OCI-LY3 (cell line): ENCODE results near the gene TLE6.

Experiments used
- H2AFZ ChIP-seq: fragments of 200-600, 300-600 bp; shearing (Covaris generic); 2 replicates; pipeline ENCODE4 v1.6.0; 2014; ENCODE audit warnings: antibody characterized with exemption, low read depth, low read length
- H3K27ac ChIP-seq: fragments of 200-600, 300-600 bp; sonication (generic); 2 replicates; pipeline ENCODE4 v1.5.1; 2014; ENCODE audit warnings: mild to moderate bottlenecking, low read length, moderate library complexity, mixed read lengths
- H3K27me3 ChIP-seq: fragments of 200-600, 300-600 bp; sonication (generic); 2 replicates; pipeline ENCODE4 v1.6.1; 2014; ENCODE audit warnings: low read depth, low read length, mixed read lengths
- H3K36me3 ChIP-seq: fragments of 200-600, 300-600 bp; sonication (generic); replicated peaks from 2 replicates; pipeline ENCODE3; 2014; ENCODE audit warnings: low read depth, low read length, mixed read lengths
- H3K4me1 ChIP-seq: fragments of 300-600, 200-600 bp; sonication (generic); 2 replicates; pipeline ENCODE4 v1.6.1; 2014; ENCODE audit warnings: low read length, mixed read lengths
- H3K4me2 ChIP-seq: fragments of 200-600, 300-600 bp; sonication (generic); 2 replicates; pipeline ENCODE4 v1.6.1; 2014; ENCODE audit warnings: low read length, mixed read lengths
- H3K4me3 ChIP-seq: fragments of 300-600, 200-600 bp; sonication (generic); 2 replicates; pipeline ENCODE4 v1.5.1; 2014; ENCODE audit warnings: antibody characterized with exemption, mild to moderate bottlenecking, low read length, moderate library complexity
- H3K79me2 ChIP-seq: fragments of 300-600, 200-600 bp; shearing (Covaris generic); 2 replicates; pipeline ENCODE4 v1.6.1; 2014; ENCODE audit warnings: mild to moderate bottlenecking, low read length, mixed read lengths
- H3K9ac ChIP-seq: fragments of 300-600, 200-600 bp; shearing (Covaris generic); 2 replicates; pipeline ENCODE4 v1.6.0; 2014; ENCODE audit warnings: mild to moderate bottlenecking, low read length, moderate library complexity
- H3K9me3 ChIP-seq: fragments of 200-600, 300-600 bp; shearing (Covaris generic); 2 replicates; pipeline ENCODE4 v1.6.1; 2014; ENCODE audit warnings: low read length, mixed read lengths; ENCODE audit not compliant: insufficient read depth
- H4K20me1 ChIP-seq: fragments of 200-600, 300-600 bp; sonication (generic); 2 replicates; pipeline ENCODE4 v1.6.1; 2016; ENCODE audit warnings: low read length, mixed read lengths; ENCODE audit not compliant: insufficient read depth
- CTCF ChIP-seq: fragments of 200-600, 300-600 bp; sonication (generic); IDR thresholded peaks from 2 replicates; pipeline ENCODE4 v1.5.1; 2014; ENCODE audit warnings: antibody characterized with exemption, low read length, low read depth
- EZH2phosphoT487 ChIP-seq: fragments of 200-600 bp; shearing (Covaris generic); IDR thresholded peaks from 2 replicates; pipeline ENCODE4 v1.6.1; 2018; ENCODE audit warnings: antibody characterized with exemption, mixed run types, low read depth

TLE6 gene

GRCh38 chr19:3027981-3028304 lies 50.6 kb downstream of the TLE6 start:
- H3K27me3 ChIP-seq = peaks cover 61% of the 10 kb centered on the region
- TF ChIP-seq EZH2phosphoT487 (no peak), CTCF (no peak)
- H3K4me2 ChIP-seq = no peak overlapping the region

GRCh38 chr19:3028305-3029064 lies 51.1 kb downstream of the TLE6 start:
- Histone ChIP-seq H3K27ac (no peak overlapping the region), H4K20me1 (no peaks in the 10 kb centered on the region), H3K4me3 (peak overlapping the region; percentile 75), H3K4me1 (no peaks in the 10 kb centered on the region), H3K9ac (peak overlapping the region; percentile 51; the same call in 1 of the 2 replicates), H3K9me3 (no peaks in the 10 kb centered on the region), H3K36me3 (no peaks in the 10 kb centered on the region), H3K27me3 (peaks cover 61% of the 10 kb centered on the region), H2AFZ (peak overlapping the region; percentile 64; the same call in 1 of the 2 replicates), H3K79me2 (no peaks in the 10 kb centered on the region), H3K4me2 (peak overlapping the region; percentile 80)
- no peak for TF ChIP-seq EZH2phosphoT487
- TF ChIP-seq CTCF = no peak

More at GRCh38 chr19:3027981-3028304, 50.6 kb downstream of the TLE6 start:
- Histone ChIP-seq H4K20me1 (no peaks in the 10 kb centered on the region), H3K9ac (no peak overlapping the region), H3K4me3 (no peak overlapping the region), H2AFZ (no peak overlapping the region), H3K79me2 (no peaks in the 10 kb centered on the region), H3K36me3 (no peaks in the 10 kb centered on the region), H3K27ac (no peak overlapping the region), H3K9me3 (no peaks in the 10 kb centered on the region), H3K4me1 (no peaks in the 10 kb centered on the region)

- Histone ChIP-seq H3K4me3 (peak within 1 kb of the TSS; percentile 75), H3K4me2 (peak within 1 kb of the TSS; percentile 80), H2AFZ (peak within 1 kb of the TSS; percentile 64; the same call in 1 of the 2 replicates), H3K9me3 (no peaks in the 10 kb centered on the region), H3K4me1 (no peaks in the 10 kb centered on the region), H4K20me1 (no peaks in the 10 kb centered on the region), H3K27ac (no peak within 1 kb of the TSS), H3K9ac (peak within 1 kb of the TSS; percentile 51; the same call in 1 of the 2 replicates), H3K27me3 (peaks cover 59% of the 10 kb centered on the region), H3K36me3 (no peaks in the 10 kb centered on the region), H3K79me2 (no peaks in the 10 kb centered on the region)
- TF ChIP-seq EZH2phosphoT487 (no peak), CTCF (no peak)
Observed at GRCh38 chr19:3029065-3029923, 51.9 kb downstream of the TLE6 start, which contains the start of gene TLE2. TSS of gene TLE2 (minus strand) at chr19:3029280. CDS start at chr19:3028904, 376 bp downstream.

GRCh38 chr19:3031607-3031867 lies 54.2 kb downstream of the TLE6 start:
- TF ChIP-seq CTCF (no peak), EZH2phosphoT487 (no peak)
- Histone ChIP-seq H3K79me2 (no peaks in the 10 kb centered on the region), H3K36me3 (no peaks in the 10 kb centered on the region), H4K20me1 (no peaks in the 10 kb centered on the region), H3K27ac (no peak overlapping the region), H3K4me2 (no peak overlapping the region), H3K9ac (no peak overlapping the region), H3K27me3 (peaks cover 41% of the 10 kb centered on the region), H3K4me1 (peaks cover 7% of the 10 kb centered on the region; the same call in 1 of the 2 replicates), H3K4me3 (no peak overlapping the region), H2AFZ (no peak overlapping the region), H3K9me3 (no peaks in the 10 kb centered on the region)
